Caco-2 (cell line): ENCODE measurements around the gene SPG7. TPM values are rescaled to one million over a fixed set of nuclear protein-coding genes. Genes with fewer than 3 reads are reported as not detected.

Source experiments
- BruUV-seq: library from RNA; stranded (reverse); fragments of 400-500 nt; replicated peaks from 2 replicates; lab custom pipeline; 2021; lab: Mats Ljungman, UMichigan
- CTCF ChIA-PET: fragments of 300-600 bp; sonication (Branson Sonifier 250); formaldehyde crosslinking; loops from one replicate; lab custom pipeline; 2022; ENCODE audit warnings: antibody characterized with exemption; lab: Charles Lee
- POLR2A ChIA-PET: fragments of 300-600 bp; sonication (Branson Sonifier 250); formaldehyde crosslinking; loops from one replicate; lab custom pipeline; 2022; ENCODE audit warnings: antibody characterized with exemption; lab: Charles Lee
- DNase-seq, 2 experiments: peaks; one replicate each; pipeline versions ENCODE4 v3.0.0 to v3.0.0-alpha.2; 2020 to 2022
- H3K27me3 ChIP-seq: replicated peaks from 2 replicates; pipeline ENCODE4 v1.6.0; 2011; ENCODE audit warnings: low read length; ENCODE audit not compliant: control insufficient read depth, insufficient read depth
- H3K36me3 ChIP-seq: 2 replicates; pipeline ENCODE4 v1.5.1; 2011; ENCODE audit warnings: low read length; ENCODE audit not compliant: control insufficient read depth, insufficient read depth
- H3K4me1 ChIP-seq: fragments of 250-450 bp; sonication (Bioruptor Pico); 2 replicates; pipeline ENCODE4 v1.5.1; 2020; ENCODE audit warnings: mild to moderate bottlenecking
- H3K4me3 ChIP-seq: 2 replicates; pipeline ENCODE4 v1.5.1; 2011; ENCODE audit warnings: low read depth, mild to moderate bottlenecking, control low read depth, low read length
- H3K9me3 ChIP-seq: fragments of 250-450 bp; sonication (Bioruptor Pico); 2 replicates; pipeline ENCODE4 v1.5.1; 2020; ENCODE audit warnings: mild to moderate bottlenecking, moderate library complexity
- H3K27ac Mint-ChIP-seq: one replicate; pipeline ENCODE4 v1.8.0; 2022; ENCODE audit warnings: mixed read lengths; ENCODE audit not compliant: unreplicated experiment
- H3K27me3 Mint-ChIP-seq: one replicate; pipeline ENCODE4 v1.8.0; 2022; ENCODE audit warnings: mixed read lengths; ENCODE audit not compliant: insufficient read depth, unreplicated experiment
- H3K36me3 Mint-ChIP-seq: one replicate; pipeline ENCODE4 v1.8.0; 2022; ENCODE audit warnings: mild to moderate bottlenecking, mixed read lengths; ENCODE audit not compliant: insufficient read depth, unreplicated experiment
- H3K4me1 Mint-ChIP-seq: one replicate; pipeline ENCODE4 v1.8.0; 2022; ENCODE audit warnings: low read depth, mixed read lengths; ENCODE audit not compliant: unreplicated experiment
- H3K4me3 Mint-ChIP-seq: one replicate; pipeline ENCODE4 v1.8.0; 2022; ENCODE audit warnings: mild to moderate bottlenecking, moderate library complexity, mixed read lengths; ENCODE audit not compliant: unreplicated experiment
- H3K9me3 Mint-ChIP-seq: one replicate; pipeline ENCODE4 v1.8.0; 2022; ENCODE audit warnings: mixed read lengths; ENCODE audit not compliant: unreplicated experiment
- CTCF ChIP-seq, 2 experiments: fragments of 200-600 bp in 1 of 2; IDR thresholded peaks; 1 replicate in 1 of 2; 2 replicates in 1 of 2; pipeline versions ENCODE4 v1.5.1 to v1.8.0; 2011 to 2022; ENCODE audit warnings: antibody characterized with exemption in 1 of 2, control low read depth in 1 of 2, inconsistent platforms in 1 of 2, low read depth in 1 of 2, low read length in 1 of 2, mild to moderate bottlenecking in 1 of 2, moderate library complexity in 1 of 2; ENCODE audit not compliant: insufficient read depth in 1 of 2, severe bottlenecking in 1 of 2, unreplicated experiment in 1 of 2
- intact Hi-C: fragments of 100-400 bp; cut with micrococcal nuclease; formaldehyde crosslinking; loops from one replicate; pipeline ENCODE4 v1.10.0; 2022; ENCODE audit not compliant: unreplicated experiment
- total RNA-seq: library from RNA; stranded (reverse); gene quantifications from 2 replicates; pipeline ENCODE4 v1.2.3, GENCODE V29; 2022

The SPG7 gene
- total RNA-seq, 1 experiment from 2014 or later, result 159 TPM

DNA sequence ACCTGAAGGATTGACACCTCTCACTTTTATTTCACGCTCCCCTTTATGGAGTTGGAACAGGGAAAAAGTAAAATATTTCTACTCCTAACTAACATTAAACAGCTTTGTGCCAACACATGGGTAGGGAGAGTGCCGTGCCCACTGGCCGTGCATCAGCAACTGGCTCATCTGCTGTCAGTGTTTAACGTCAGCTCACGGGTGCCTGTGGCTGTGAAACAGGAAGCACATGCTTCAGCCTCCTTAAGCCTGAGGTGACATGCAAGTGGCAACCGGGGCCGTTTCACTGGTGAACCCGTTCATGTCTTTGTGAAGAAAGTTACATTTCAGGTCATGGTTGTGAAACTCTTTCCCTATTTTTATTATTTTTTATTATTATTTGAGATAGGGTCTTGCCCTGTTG lies 3.2 kb downstream of the SPG7 start:
- H3K4me1 ChIP-seq, result peaks cover 14% of the 10 kb centered on the region
- Mint-ChIP-seq H3K9me3 (no peaks in the 10 kb centered on the region), H3K27ac (no peak overlapping the region), H3K27me3 (no peaks in the 10 kb centered on the region), H3K36me3 (peaks cover 64% of the 10 kb centered on the region), H3K4me1 (no peaks in the 10 kb centered on the region), H3K4me3 (no peak overlapping the region)
- intact Hi-C loops, result no loop called here
- H3K9me3 ChIP-seq, result no peaks in the 10 kb centered on the region
- no peak for TF ChIP-seq CTCF (IDR thresholded peaks at IDR 0.05; ENCODE audit: insufficient read depth in 1 of 2, low read depth in 1 of 2, low read length in 1 of 2, severe bottlenecking in 1 of 2, unreplicated experiment in 1 of 2)
- H3K36me3 ChIP-seq, result peaks cover 10% of the 10 kb centered on the region
- BruUV-seq, result no TSS peak
- no peaks in the 10 kb centered on the region for H3K27me3 ChIP-seq
- no peak overlapping the region for H3K4me3 ChIP-seq
- POLR2A ChIA-PET, result no interaction called here
- CTCF ChIA-PET, result no interaction called here
- DNase-seq, result no peak

GRCh38 chr16:89512453-89512852 lies 4.2 kb downstream of the SPG7 start:
- BruUV-seq, result no TSS peak
- peaks cover 75% of the 10 kb centered on the region for H3K36me3 Mint-ChIP-seq
- H3K9me3 Mint-ChIP-seq, result no peaks in the 10 kb centered on the region
- no peak overlapping the region for H3K4me3 Mint-ChIP-seq
- intact Hi-C loops, result no loop called here
- H3K4me1 Mint-ChIP-seq, result no peaks in the 10 kb centered on the region
- no peaks in the 10 kb centered on the region for H3K27me3 ChIP-seq
- no peaks in the 10 kb centered on the region for H3K9me3 ChIP-seq
- peaks cover 13% of the 10 kb centered on the region for H3K36me3 ChIP-seq
- CTCF ChIA-PET, result no interaction called here
- TF ChIP-seq CTCF (IDR thresholded peaks at IDR 0.05; ENCODE audit: insufficient read depth in 1 of 2, low read depth in 1 of 2, low read length in 1 of 2, severe bottlenecking in 1 of 2, unreplicated experiment in 1 of 2), result no peak
- no peak overlapping the region for H3K27ac Mint-ChIP-seq
- no peak overlapping the region for H3K4me3 ChIP-seq
- POLR2A ChIA-PET, result no interaction called here
- no peak for DNase-seq
- H3K27me3 Mint-ChIP-seq, result no peaks in the 10 kb centered on the region
- H3K4me1 ChIP-seq, result peaks cover 5% of the 10 kb centered on the region; the same call in 1 of the 2 replicates

GRCh38 chr16:89517128-89517527 lies 8.9 kb downstream of the SPG7 start:
- Mint-ChIP-seq H3K36me3 (peaks cover 98% of the 10 kb centered on the region), H3K27ac (no peak overlapping the region)

More at GRCh38 chr16:89517128-89517527, 8.9 kb downstream of the SPG7 start:
- Histone ChIP-seq H3K9me3 (no peaks in the 10 kb centered on the region), H3K36me3 (peaks cover 10% of the 10 kb centered on the region), H3K27me3 (no peaks in the 10 kb centered on the region), H3K4me1 (no peaks in the 10 kb centered on the region), H3K4me3 (no peak overlapping the region)
- TF ChIP-seq CTCF (IDR thresholded peaks at IDR 0.05; ENCODE audit: insufficient read depth in 1 of 2, low read depth in 1 of 2, low read length in 1 of 2, severe bottlenecking in 1 of 2, unreplicated experiment in 1 of 2), result no peak
- BruUV-seq, result no TSS peak
- POLR2A ChIA-PET, result interaction anchor here (0.7 kb wide), 1 partner anchor 50 kb away, joined by 3 read pairs; no protein-coding TSS in a partner anchor
- H3K9me3 Mint-ChIP-seq, result no peaks in the 10 kb centered on the region
- H3K27me3 Mint-ChIP-seq, result no peaks in the 10 kb centered on the region
- no peak overlapping the region for H3K4me3 Mint-ChIP-seq
- DNase-seq, result no peak
- H3K4me1 Mint-ChIP-seq, result no peaks in the 10 kb centered on the region
- CTCF ChIA-PET, result no interaction called here
- intact Hi-C loops, result no loop called here
